HL-60 (cell line): Measurements from ENCODE around the gene CIAO3.
A peak's percentile ranks its signal among the peaks of the same experiment; 100 is the strongest.

Source experiments
- DNase-seq, 2 experiments: peaks; one replicate each; pipeline ENCODE4 v3.0.0-alpha.2; 2010 to 2020; ENCODE audit warnings: low read depth in 1 of 2, low spot score in 1 of 2
- H3K27ac ChIP-seq: fragments of 250-450 bp; sonication (Bioruptor Pico); replicated peaks from 2 replicates; pipeline ENCODE4 v1.5.1; 2020; ENCODE audit warnings: mild to moderate bottlenecking, moderate library complexity
- H3K27me3 ChIP-seq: fragments of 250-450 bp; sonication (Bioruptor Pico); 2 replicates; pipeline ENCODE4 v1.5.1; 2021; ENCODE audit warnings: mild to moderate bottlenecking, moderate library complexity; ENCODE audit not compliant: insufficient read depth, poor library complexity, severe bottlenecking
- H3K4me3 ChIP-seq: replicated peaks from 2 replicates; pipeline ENCODE4 v1.5.1; 2011; ENCODE audit warnings: mild to moderate bottlenecking, control low read depth, low read length; ENCODE audit not compliant: insufficient read depth
- GABPA ChIP-seq: IDR thresholded peaks from 2 replicates; pipeline ENCODE4 v1.6.1; 2012; ENCODE audit warnings: low read depth
- POLR2AphosphoS5 ChIP-seq: IDR thresholded peaks from 2 replicates; pipeline ENCODE4 v1.6.1; 2012; ENCODE audit warnings: low read depth
- SPI1 ChIP-seq: IDR thresholded peaks from 2 replicates; pipeline ENCODE4 v1.6.1; 2012; ENCODE audit warnings: low read depth, mild to moderate bottlenecking, borderline replicate concordance
- TF ChIP-seq, protein P1 (sequence below): IDR thresholded peaks from 2 replicates; pipeline ENCODE4 v1.6.1; 2012; ENCODE audit warnings: low read depth; ENCODE audit not compliant: insufficient replicate concordance
- TF ChIP-seq, protein P2 (sequence below): IDR thresholded peaks from one replicate; pipeline ENCODE4 v1.5.1; 2011; ENCODE audit warnings: low read length, control low read depth, inconsistent platforms; ENCODE audit not compliant: insufficient read depth

CIAO3 gene

DNA sequence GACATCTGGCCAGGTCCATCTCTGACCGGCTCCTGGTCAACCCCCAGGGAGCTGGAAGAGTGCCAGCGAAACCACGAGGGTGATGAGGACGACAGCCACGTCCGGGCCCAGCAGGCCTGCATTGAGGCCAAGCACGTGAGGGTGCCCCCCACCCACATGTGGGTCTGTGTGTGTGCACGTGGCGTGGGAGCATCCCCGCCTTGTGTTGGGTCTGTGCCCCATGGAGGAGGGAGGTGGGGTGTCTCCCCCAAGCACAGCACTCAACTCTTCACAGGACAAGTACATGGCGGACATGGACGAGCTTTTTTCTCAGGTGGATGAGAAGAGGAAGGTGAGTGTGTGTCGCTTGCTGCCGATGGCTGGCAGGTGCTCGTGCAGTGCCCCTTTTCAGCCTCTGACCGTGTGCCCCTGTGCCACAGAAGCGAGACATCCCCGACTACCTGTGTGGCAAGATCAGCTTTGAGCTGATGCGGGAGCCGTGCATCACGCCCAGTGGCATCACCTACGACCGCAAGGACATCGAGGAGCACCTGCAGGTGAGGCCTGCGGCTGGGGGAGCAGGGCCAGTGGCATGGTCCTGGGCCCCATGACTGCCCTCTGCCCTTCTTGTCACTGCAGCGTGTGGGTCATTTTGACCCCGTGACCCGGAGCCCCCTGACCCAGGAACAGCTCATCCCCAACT is 58.9 kb downstream of the CIAO3 start:
- DNase-seq: no peak
- no peaks in the 10 kb centered on the region for H3K27me3 ChIP-seq
- TF ChIP-seq GABPA (no peak), POLR2AphosphoS5 (no peak), SPI1 (no peak)
- TF ChIP-seq, protein P1, sequence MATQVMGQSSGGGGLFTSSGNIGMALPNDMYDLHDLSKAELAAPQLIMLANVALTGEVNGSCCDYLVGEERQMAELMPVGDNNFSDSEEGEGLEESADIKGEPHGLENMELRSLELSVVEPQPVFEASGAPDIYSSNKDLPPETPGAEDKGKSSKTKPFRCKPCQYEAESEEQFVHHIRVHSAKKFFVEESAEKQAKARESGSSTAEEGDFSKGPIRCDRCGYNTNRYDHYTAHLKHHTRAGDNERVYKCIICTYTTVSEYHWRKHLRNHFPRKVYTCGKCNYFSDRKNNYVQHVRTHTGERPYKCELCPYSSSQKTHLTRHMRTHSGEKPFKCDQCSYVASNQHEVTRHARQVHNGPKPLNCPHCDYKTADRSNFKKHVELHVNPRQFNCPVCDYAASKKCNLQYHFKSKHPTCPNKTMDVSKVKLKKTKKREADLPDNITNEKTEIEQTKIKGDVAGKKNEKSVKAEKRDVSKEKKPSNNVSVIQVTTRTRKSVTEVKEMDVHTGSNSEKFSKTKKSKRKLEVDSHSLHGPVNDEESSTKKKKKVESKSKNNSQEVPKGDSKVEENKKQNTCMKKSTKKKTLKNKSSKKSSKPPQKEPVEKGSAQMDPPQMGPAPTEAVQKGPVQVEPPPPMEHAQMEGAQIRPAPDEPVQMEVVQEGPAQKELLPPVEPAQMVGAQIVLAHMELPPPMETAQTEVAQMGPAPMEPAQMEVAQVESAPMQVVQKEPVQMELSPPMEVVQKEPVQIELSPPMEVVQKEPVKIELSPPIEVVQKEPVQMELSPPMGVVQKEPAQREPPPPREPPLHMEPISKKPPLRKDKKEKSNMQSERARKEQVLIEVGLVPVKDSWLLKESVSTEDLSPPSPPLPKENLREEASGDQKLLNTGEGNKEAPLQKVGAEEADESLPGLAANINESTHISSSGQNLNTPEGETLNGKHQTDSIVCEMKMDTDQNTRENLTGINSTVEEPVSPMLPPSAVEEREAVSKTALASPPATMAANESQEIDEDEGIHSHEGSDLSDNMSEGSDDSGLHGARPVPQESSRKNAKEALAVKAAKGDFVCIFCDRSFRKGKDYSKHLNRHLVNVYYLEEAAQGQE: no peak
- TF ChIP-seq, protein P2, sequence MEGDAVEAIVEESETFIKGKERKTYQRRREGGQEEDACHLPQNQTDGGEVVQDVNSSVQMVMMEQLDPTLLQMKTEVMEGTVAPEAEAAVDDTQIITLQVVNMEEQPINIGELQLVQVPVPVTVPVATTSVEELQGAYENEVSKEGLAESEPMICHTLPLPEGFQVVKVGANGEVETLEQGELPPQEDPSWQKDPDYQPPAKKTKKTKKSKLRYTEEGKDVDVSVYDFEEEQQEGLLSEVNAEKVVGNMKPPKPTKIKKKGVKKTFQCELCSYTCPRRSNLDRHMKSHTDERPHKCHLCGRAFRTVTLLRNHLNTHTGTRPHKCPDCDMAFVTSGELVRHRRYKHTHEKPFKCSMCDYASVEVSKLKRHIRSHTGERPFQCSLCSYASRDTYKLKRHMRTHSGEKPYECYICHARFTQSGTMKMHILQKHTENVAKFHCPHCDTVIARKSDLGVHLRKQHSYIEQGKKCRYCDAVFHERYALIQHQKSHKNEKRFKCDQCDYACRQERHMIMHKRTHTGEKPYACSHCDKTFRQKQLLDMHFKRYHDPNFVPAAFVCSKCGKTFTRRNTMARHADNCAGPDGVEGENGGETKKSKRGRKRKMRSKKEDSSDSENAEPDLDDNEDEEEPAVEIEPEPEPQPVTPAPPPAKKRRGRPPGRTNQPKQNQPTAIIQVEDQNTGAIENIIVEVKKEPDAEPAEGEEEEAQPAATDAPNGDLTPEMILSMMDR: no peak
- peak overlapping the region; percentile 62 for H3K4me3 ChIP-seq
- H3K27ac ChIP-seq: no peak overlapping the region

DNA sequence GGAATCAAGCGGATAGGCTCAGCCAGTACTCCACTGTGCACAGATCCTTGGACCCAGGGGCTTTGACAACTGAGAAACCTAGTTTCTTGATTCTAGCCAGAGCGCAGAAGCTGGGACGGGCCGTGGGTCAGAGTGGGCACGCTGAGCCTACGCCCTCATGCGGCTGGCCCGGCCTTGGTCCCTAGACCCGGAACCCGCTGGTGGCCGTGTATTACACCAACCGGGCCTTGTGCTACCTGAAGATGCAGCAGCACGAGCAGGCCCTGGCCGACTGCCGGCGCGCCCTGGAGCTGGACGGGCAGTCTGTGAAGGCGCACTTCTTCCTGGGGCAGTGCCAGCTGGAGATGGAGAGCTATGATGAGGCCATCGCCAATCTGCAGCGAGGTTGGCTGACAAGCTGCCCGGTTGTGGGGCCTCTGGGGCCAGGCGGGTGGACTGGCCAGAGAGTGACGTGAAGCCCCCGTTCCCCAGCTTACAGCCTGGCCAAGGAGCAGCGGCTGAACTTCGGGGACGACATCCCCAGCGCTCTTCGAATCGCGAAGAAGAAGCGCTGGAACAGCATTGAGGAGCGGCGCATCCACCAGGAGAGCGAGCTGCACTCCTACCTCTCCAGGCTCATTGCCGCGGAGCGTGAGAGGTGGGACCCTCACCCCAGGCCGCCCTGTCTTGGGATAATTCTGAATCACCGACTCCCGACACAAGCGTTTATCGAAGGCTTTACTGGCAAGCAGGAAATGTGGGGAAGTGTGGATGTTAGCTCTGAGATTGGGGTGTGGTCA is 59.6 kb downstream of the CIAO3 start:
- DNase-seq: peak in 1 of 2 experiments; percentile 62
- TF ChIP-seq POLR2AphosphoS5: peak; percentile 36; the same call in 1 of the 2 replicates
- TF ChIP-seq, protein P1: no peak
- TF ChIP-seq, protein P2: peak; percentile 13
- Histone ChIP-seq H3K27me3 (no peaks in the 10 kb centered on the region), H3K27ac (peak overlapping the region; percentile 86), H3K4me3 (peak overlapping the region; percentile 62)

DNA sequence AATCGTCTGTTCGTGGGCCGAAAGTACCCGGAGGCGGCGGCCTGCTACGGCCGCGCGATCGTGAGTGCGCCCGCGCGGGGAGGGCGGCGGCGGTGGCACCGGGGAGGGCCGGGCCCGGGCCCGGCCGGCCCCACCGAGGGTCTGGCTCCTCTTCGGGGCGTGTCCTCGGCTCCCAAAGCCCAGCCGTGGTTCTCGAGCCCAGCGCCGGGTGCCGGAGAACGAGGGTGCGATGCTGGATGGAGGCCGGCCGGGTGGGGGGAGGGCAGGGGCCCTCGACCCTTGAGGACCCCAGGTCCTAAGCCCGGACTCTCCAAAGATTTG is 60.2 kb downstream of the CIAO3 start:
- Histone ChIP-seq H3K27me3 (no peaks in the 10 kb centered on the region), H3K27ac (peak overlapping the region; percentile 86), H3K4me3 (peak overlapping the region; percentile 62)
- TF ChIP-seq, protein P1: no peak
- no peak for TF ChIP-seq SPI1
- TF ChIP-seq, protein P2: no peak
- no peak for TF ChIP-seq GABPA
- TF ChIP-seq POLR2AphosphoS5: no peak
- no peak for DNase-seq
